Panc1 (cell line): ENCODE measurements around the gene NAGPA.

Experiments
- CTCF ChIP-seq: fragments of 450-650 bp; IDR thresholded peaks from 2 replicates; pipeline ENCODE4 v1.5.1; 2017; ENCODE audit warnings: mild to moderate bottlenecking
- POLR2AphosphoS5 ChIP-seq: IDR thresholded peaks from 2 replicates; pipeline ENCODE4 v1.6.1; 2012; ENCODE audit warnings: mild to moderate bottlenecking, low read depth, low read length, moderate library complexity

- TF ChIP-seq CTCF, result no peak
- TF ChIP-seq POLR2AphosphoS5, result no peak
Measured at GRCh38 chr16:5003828-5004227, 29.9 kb downstream of the NAGPA start.
